NCI-H526 treated with DMSO at 0.1 percent for 48 hours (cell line): ENCODE data around the gene MTCH2.
"Not testable (repeated sequence)": the region's sequence is repeated elsewhere in the genome, so short reads cannot be mapped to it uniquely, and the experiment has no call there.

Experiments used
- DNase-seq: peaks from one replicate; lab custom pipeline; 2025; lab: John Stamatoyannopoulos, UW

Gene MTCH2

GRCh38 chr11:47642099-47642855 is at the start of gene MTCH2:
MTCH2 (minus strand) TSS chr11:47642559; CDS start chr11:47642465, 94 bp downstream.
- DNase-seq: peak; percentile 97

DNA sequence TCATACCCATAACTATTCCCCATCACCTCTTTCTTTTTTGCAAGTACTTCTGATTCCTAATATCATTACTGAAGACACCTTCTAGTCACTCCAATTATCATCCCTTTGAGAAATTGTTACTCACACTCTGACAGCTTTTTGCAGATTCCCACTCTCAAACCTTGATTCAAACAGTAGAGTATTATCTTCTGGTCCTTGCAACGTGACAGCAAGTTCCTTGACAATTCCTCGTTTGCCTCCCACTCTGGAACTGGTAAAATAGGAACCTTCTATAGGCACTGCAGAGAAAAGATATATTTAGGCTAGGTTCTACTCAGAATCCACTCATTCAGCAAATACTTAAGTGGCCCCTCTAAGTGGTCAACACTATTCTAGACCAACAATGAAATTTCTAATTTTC is 49.6 kb upstream of the MTCH2 start:
- no peak for DNase-seq

DNA sequence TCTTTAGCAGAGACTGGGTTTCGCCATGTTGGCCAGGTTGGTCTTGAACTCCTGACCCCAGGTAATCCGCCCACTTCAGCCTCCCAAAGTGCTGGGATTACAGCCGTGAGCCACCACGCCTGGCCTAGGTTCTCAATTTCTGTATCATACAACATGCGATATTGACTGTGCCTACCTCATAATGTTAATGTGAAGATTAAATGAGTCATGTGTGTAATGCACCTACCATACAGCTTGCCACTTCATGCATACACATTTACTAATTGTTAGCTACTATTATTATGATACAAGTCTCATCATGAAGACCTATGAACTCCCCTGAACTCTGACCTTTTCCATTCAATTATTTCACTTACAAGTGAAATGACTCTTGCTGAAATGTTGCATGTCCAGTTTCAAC is 47.1 kb upstream of the MTCH2 start:
- no peak for DNase-seq

GRCh38 chr11:47688991-47689390 is 46.6 kb upstream of the MTCH2 start:
- no peak for DNase-seq

DNA sequence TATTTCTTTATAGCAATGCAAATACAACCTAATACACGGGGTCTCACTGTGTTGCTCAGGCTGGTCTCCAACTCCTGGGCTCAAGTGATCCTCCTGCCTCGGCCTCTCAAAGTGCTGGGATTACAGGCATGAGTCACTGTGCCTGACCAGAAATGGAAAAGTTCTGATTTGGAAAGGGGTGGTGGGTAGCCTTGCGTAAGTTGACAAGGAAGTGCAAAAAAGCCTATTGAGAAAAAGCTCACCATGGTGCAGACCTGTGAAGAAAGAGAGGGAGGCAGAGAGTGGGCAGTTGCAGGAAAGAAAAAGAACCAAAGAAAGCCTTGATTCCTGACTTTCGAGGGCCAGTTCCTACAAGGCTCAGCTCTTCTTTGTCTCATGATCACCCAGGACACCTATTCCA is 45.8 kb upstream of the MTCH2 start:
- no peak for DNase-seq

GRCh38 chr11:47686704-47687103 is 44.3 kb upstream of the MTCH2 start:
- not testable (repeated sequence) for DNase-seq

- no peak for DNase-seq
These were observed 43.8 kb upstream of the MTCH2 start for GRCh38 chr11:47686151-47686550.

DNA sequence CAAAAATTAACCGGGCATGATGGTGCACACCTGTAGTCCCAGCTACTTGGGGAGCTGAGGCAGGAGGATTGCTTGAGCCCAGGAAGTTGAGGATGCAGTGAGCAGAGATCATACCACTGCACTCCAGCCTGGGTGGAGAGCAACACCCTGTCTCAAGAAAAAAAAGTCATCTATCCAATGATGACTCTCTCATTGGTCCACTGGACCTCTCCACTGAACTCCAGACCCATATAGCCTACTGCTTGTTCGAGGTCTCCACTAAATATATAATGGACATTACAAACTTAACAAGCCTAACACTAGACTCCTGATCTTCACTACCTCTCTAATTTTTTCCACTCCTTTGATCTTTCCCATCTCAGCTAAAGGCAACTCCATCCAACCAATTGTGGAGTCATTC is 33.5 kb upstream of the MTCH2 start:
- DNase-seq: no peak

- DNase-seq: no peak
These were observed 29.9 kb upstream of the MTCH2 start for GRCh38 chr11:47672283-47672730.

- no peak for DNase-seq
These were observed 27.5 kb upstream of the MTCH2 start for GRCh38 chr11:47669856-47670255.

DNA sequence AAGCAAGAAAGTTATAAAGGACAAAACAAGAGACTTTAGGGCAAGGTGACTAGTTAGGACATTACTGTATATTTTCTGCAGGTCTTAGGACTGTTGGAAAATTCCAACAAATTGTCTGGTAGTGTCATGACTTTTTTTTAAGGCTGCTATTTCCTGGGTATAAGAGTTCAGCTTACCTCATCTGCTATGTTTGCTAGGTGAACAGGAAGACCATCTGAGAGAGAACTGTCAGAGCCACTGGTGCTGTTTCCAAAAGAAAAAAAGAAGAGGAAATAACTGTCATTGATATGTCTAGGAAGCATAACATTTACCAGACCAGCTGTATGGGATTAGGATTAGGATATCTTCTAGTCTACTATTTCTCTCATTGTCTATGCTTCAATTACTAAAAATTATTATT is 26.3 kb upstream of the MTCH2 start:
- DNase-seq: no peak

DNA sequence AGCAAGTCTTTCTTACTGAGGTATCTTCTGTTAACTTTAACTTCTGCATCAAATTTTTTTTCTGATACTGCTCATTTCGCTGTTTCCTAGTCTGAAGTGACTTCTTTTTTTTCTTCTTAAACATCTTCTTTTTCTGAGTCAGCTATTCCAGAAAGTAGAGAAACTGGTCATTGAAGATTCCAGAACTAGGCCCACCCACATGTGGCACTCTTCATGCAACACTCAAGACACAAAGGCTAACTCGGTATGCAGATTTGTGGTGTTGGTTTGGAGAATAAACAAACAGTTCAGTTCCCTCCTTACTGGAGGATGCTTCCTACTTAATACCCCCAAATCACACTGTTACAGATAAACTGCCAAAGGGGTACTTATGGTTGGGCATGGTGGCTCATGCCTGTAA is 25.2 kb upstream of the MTCH2 start:
- no peak for DNase-seq

GRCh38 chr11:47667135-47667534 is 24.8 kb upstream of the MTCH2 start:
- DNase-seq: no peak

GRCh38 chr11:47664936-47665335 is 22.6 kb upstream of the MTCH2 start:
- DNase-seq: not testable (repeated sequence)

DNA sequence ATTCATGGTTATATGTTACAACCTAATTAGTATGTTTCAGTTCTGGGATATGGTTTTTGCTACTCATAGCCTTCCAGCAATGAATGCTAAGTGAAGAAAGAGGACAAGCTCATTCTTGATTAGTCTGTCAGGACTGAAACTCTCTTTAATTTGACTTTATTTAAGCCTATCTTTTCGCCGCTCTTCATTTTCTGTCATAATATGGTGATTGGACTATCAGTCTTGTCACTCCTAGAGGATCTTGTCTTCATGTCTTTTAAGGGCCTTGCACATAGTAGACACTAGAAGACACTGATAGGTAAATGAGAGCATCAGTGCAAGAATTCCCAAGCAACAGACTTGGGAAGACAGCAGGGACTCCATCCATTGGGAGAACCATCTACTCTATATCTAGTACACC is 18.9 kb upstream of the MTCH2 start:
- DNase-seq: no peak

DNA sequence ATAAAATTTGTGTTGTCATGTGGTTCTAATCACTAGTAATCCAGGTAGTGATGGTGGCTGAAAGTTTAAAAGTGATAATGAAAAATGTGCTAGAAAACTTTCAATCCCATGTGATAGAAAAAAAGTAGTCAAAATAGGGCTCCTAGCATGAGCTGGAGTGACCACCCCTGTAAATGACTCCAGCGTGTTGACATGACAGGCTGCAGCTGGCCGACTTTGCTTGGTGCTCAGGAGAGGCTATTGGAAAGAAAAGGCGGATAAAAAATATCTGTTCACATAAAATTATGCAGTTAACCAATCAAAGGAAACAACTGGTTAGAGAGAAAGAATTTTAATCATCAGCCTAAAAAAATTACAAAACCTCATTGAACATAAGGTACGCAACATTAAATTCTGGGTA is 16.9 kb upstream of the MTCH2 start:
- no peak for DNase-seq

DNA sequence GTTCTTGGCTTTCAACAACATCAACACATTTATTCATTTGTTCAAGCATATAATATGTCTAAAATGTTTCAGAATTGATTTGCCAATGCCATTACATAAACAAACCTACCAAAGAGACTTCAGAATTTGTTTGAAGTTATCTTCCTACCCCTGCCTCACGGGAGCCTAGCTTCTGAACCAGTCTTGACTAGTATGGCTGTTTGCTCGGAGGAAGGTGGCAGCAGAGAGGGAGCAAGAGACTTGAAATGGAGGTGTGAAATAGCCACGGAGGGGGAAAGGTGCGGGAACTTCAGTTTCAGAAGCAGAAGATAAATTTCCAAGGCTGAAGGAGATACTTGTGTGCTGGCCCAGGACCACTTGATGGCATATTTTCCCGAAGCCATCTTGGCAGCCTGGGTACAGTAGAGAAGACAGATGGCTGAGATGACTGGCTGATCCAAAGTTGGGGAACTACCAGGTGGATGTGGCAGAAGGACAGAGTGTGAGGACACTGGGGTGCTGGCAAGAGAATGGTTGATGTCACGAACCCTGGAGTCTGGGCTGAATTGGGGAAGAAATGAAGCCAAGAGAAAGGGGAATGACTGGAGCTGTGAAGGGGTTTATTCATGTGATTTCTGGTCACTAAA is 14.0 kb upstream of the MTCH2 start:
- DNase-seq: no peak

DNA sequence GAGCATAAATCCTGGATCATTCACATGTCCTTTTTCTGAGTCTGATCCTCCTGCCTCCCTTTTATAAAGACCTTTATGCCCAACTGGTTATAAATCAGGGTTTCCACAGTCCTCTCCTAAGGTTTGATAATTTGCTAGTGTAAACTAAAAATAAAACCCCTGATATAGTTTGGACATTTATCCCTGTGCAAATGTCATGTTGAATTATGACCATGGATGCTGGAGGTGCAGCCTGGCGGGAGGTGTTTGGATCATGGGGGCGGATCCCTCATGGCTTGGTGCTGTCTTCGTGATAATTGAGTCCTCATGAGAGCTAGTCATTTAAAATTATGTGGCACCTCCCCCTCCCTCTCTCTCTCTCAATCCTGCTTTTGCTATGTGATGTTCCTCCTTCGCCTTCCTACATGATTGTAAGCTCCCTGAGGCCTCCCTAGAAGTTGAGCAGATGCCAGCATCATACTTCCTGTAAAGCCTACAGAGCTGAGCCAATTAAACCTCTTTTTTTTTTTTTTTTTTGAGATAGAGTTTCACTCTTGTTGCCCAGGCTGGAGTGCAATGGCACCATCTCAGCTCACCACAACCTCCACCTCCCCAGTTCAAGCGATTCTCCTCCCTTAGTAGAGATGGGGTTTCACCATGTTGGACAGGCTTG is 9.6 kb upstream of the MTCH2 start:
- no peak for DNase-seq

- no peak for DNase-seq
These were observed 6.9 kb upstream of the MTCH2 start for GRCh38 chr11:47649276-47649675.

- no peak for DNase-seq
These were observed 3.7 kb upstream of the MTCH2 start for GRCh38 chr11:47646019-47646418.

GRCh38 chr11:47645500-47645899 is 3.1 kb upstream of the MTCH2 start:
- no peak for DNase-seq

DNA sequence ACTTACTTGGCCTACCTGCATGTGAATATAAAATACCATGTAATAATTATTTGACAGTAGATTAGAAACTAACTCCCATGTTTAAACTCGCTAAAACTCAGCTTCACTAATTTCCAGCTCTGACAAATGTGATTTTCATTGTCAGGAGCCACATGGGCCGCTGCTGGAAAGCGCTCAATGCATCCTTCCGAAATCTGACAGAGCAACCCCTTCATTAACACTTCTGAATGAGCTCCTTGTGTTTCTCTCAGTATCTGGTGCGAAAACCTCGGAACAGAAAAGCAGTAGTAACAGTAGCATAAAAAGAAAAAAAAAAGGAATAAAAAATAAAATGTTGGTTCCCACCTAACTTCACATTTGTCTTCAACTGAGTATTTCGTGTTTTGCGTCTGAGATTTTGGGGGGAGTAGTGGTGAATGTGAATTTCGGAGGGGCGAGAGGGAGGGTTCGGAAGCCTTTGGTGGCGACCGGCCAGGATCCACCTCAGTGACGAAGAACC is 710 bp downstream of the MTCH2 start:
- no peak for DNase-seq

DNA sequence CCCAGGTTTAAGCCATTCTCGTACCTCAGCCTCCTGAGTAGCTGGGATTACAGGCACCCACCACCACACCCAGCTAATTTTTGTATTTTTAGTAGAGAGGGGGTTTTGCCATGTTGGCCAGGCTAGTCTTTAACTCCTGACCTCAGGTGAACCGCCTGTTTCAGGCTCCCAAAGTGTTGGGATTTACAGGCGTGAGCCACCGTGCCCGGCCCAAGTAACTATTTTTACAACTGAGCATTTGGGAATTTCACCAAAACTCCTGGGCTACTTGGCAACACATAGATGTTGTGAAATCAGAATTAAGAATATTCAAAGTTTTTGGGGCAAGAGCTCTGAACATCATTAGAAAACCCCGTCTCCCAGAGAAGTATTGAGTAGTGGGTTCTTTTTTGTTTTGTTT is 1.9 kb downstream of the MTCH2 start:
- not testable (repeated sequence) for DNase-seq
